Measurements from ENCODE around the gene BCL11B.

BCL11B gene

GRCh38 chr14:99250636-99251208 is 21.3 kb downstream of the BCL11B start:
- Mint-ChIP-seq H3K9me3 (no peaks in the 10 kb centered on the region), H3K4me3 (peak overlapping the region; percentile 62), H3K27me3 (no peaks in the 10 kb centered on the region), H3K27ac (peak overlapping the region; percentile 97), H3K4me1 (peaks cover 90% of the 10 kb centered on the region), H3K36me3 (peaks cover 76% of the 10 kb centered on the region)
- CTCF ChIA-PET = no interaction called here
- peak; percentile 51 for DNase-seq

DNA sequence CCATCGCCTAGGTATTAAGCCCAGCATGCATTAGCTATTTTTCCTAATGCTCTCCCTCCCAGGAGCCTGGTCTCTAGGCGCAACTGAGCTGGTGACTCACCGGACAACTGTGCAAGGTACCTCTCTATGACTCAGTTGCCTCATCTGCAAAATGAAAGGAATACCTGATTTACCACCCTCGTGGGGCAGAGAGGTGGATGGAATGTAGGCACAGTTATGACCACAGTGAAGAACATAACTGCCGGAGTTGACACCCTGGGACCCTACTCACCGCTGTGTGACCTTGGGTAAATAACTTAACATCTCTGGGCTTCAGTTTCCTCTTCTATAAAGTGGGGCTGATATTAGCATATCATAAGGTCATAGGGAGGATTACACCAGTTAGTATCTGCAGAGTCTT is 22.6 kb downstream of the BCL11B start:
- H3K4me1 Mint-ChIP-seq = peaks cover 86% of the 10 kb centered on the region
- CTCF ChIA-PET = interaction anchor here (0.9 to 1.6 kb wide), 2 partner anchors 12 to 52 kb away, joined by 3 to 4 read pairs; no protein-coding TSS in a partner anchor

GRCh38 chr14:99248761-99249171 is 23.2 kb downstream of the BCL11B start:
- CTCF ChIA-PET = interaction anchor here (0.7 to 8.9 kb wide), 4 partner anchors 12 to 42 kb away, joined by 3 to 65 read pairs (median 4); no protein-coding TSS in a partner anchor
- peak; percentile 49 for DNase-seq
- Mint-ChIP-seq H3K27me3 (no peaks in the 10 kb centered on the region), H3K9me3 (no peaks in the 10 kb centered on the region), H3K27ac (peak overlapping the region; percentile 97), H3K4me3 (peak overlapping the region; percentile 81), H3K4me1 (peaks cover 86% of the 10 kb centered on the region), H3K36me3 (peaks cover 76% of the 10 kb centered on the region)

More for the DNA sequence above, 22.6 kb downstream of the BCL11B start:
- H3K4me3 Mint-ChIP-seq = peak overlapping the region; percentile 64
- no peaks in the 10 kb centered on the region for H3K27me3 Mint-ChIP-seq
- H3K36me3 Mint-ChIP-seq = peaks cover 74% of the 10 kb centered on the region
- peak overlapping the region; percentile 97 for H3K27ac Mint-ChIP-seq
- no peaks in the 10 kb centered on the region for H3K9me3 Mint-ChIP-seq
- no peak for DNase-seq

DNA sequence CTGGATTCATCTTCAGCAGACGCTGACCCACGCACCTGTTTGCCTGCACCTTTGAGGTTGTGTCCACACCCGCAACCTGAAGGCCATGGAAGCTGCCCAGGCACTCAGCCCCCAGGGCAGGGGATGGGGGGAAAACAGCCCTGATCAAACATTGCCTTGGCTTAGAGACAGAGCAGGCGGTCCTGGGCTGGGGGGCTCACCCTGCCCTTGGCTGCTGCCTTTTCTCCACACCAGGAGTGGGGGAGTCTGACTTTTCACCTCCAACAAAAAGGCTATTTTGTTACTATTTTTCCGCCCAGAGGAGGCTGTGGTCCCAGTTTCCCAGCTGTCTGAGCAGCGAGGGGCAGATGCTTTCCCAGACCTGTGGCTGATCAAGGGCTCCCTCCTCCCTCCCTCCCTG is 24.2 kb downstream of the BCL11B start:
- Mint-ChIP-seq H3K27me3 (no peaks in the 10 kb centered on the region), H3K27ac (peak overlapping the region; percentile 97), H3K36me3 (peaks cover 74% of the 10 kb centered on the region), H3K4me3 (peak overlapping the region; percentile 81), H3K4me1 (peaks cover 86% of the 10 kb centered on the region), H3K9me3 (no peaks in the 10 kb centered on the region)
- CTCF ChIA-PET = interaction anchor here (0.8 to 8.9 kb wide), 2 partner anchors 19 kb away, joined by 3 to 65 read pairs; no protein-coding TSS in a partner anchor
- no peak for DNase-seq

DNA sequence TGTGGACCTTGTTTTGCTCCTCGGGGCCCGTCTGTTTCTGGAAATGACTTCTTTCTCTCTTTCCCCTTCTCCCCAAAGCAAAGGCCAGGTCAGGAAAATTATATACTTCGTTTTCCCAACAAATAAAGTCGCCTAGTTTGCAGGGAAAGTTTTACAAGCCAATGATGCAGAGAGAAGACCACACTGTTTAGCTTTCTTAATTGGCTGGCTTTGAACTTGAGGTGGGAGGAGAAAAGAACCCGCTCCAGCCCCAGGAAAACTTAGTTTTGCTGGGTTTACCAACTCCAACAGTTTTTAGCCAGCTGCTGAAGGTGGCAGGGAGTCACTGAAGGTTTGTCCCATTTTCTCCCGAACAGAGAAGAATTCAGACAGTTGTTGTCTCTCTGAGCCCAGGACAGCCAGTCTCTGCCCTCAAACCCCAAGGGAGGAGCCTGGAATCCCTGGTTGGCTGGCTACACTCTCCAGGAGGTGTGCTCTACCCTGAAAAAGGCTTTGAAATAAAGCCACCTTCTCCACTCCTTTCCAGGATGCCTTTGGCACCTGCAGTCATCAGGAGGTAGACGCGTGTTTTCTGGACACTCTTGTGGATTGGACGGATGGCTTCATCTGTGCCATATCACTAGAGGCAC is 24.8 kb downstream of the BCL11B start:
- DNase-seq = no peak
- H3K27ac Mint-ChIP-seq = peak overlapping the region; percentile 97
- no peaks in the 10 kb centered on the region for H3K9me3 Mint-ChIP-seq
- peaks cover 86% of the 10 kb centered on the region for H3K4me1 Mint-ChIP-seq
- CTCF ChIA-PET = interaction anchor here (0.8 to 8.9 kb wide), 3 partner anchors 15 to 20 kb away, joined by 3 to 65 read pairs (median 3); no protein-coding TSS in a partner anchor
- H3K36me3 Mint-ChIP-seq = peaks cover 73% of the 10 kb centered on the region
- H3K4me3 Mint-ChIP-seq = peak overlapping the region; percentile 81
- no peaks in the 10 kb centered on the region for H3K27me3 Mint-ChIP-seq

GRCh38 chr14:99246536-99247097 is 25.4 kb downstream of the BCL11B start:
- H3K27ac Mint-ChIP-seq = peak overlapping the region; percentile 97
- H3K27me3 Mint-ChIP-seq = no peaks in the 10 kb centered on the region
- H3K4me1 Mint-ChIP-seq = peaks cover 86% of the 10 kb centered on the region
- CTCF ChIA-PET = interaction anchor here (0.8 to 8.9 kb wide), 3 partner anchors 14 to 20 kb away, joined by 3 to 65 read pairs (median 3); no protein-coding TSS in a partner anchor
- peak; percentile 81 for DNase-seq
- H3K4me3 Mint-ChIP-seq = peak overlapping the region; percentile 81
- peaks cover 73% of the 10 kb centered on the region for H3K36me3 Mint-ChIP-seq
- no peaks in the 10 kb centered on the region for H3K9me3 Mint-ChIP-seq

DNA sequence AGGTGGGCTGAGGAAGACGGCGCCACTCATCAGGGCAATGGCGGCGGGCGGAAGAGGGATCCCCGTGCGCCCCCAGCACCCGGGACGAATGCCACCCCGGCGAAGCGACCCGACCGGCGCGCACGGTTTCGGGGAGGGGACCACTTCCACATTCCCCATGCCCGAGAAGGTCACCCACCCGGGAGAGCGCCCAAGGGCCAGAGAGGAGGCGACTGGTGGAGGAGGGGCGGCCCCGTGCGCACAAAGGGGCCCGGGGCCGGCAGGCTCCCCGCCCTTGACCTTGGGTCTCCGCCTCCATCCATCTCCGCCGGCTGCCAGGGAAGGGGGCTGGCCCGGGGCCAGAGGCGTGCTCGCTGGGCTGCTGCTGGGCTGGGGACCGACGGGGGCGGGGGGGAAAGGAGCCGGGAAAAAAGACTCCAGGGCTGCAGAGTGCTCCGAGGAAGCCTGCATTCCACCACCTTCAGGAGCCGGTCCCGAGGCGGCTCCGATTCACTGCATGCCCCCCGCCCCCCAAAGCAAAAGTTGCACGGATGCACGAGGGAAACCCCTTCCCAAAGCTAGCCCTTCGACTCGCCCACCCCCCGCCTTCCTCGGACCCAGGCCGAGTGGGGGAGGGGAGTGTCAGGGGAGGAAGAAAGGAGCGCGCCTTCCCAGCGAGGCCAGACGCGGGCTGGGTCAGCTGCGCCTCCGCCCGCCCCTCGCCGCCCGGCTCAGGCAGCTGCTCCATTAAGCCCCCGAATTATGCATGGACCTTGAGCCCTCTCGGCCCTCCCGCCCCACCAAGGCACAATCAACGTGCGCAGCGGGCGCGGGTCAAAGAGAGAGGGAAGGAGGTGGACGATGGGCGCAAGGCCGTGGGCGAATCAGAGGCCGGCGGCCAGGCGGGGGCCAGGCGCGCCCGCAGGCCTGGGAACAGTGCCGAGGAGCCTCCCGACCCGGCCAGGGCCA is 26.2 kb downstream of the BCL11B start:
- peak overlapping the region; percentile 97 for H3K27ac Mint-ChIP-seq
- no peaks in the 10 kb centered on the region for H3K27me3 Mint-ChIP-seq
- H3K4me3 Mint-ChIP-seq = peak overlapping the region; percentile 81

GRCh38 chr14:99244941-99245563 is 26.9 kb downstream of the BCL11B start:
- Mint-ChIP-seq H3K4me1 (peaks cover 86% of the 10 kb centered on the region), H3K9me3 (no peaks in the 10 kb centered on the region), H3K36me3 (peaks cover 73% of the 10 kb centered on the region), H3K4me3 (peak overlapping the region; percentile 81), H3K27me3 (no peaks in the 10 kb centered on the region), H3K27ac (peak overlapping the region; percentile 97)
- DNase-seq = no peak
- CTCF ChIA-PET = interaction anchor here (1.1 to 8.9 kb wide), 4 partner anchors 11 to 57 kb away, joined by 4 to 65 read pairs (median 4); no protein-coding TSS in a partner anchor

More for the DNA sequence above, 26.2 kb downstream of the BCL11B start:
- DNase-seq = no peak
- Mint-ChIP-seq H3K36me3 (peaks cover 72% of the 10 kb centered on the region), H3K4me1 (peaks cover 86% of the 10 kb centered on the region), H3K9me3 (no peaks in the 10 kb centered on the region)
- CTCF ChIA-PET = interaction anchor here (0.8 to 8.9 kb wide), 5 partner anchors 12 to 58 kb away, joined by 3 to 65 read pairs (median 4); no protein-coding TSS in a partner anchor

GRCh38 chr14:99244367-99244901 is 27.6 kb downstream of the BCL11B start:
- H3K27ac Mint-ChIP-seq = peak overlapping the region; percentile 97
- peaks cover 88% of the 10 kb centered on the region for H3K4me1 Mint-ChIP-seq
- H3K27me3 Mint-ChIP-seq = no peaks in the 10 kb centered on the region
- CTCF ChIA-PET = interaction anchor here (1.1 to 8.9 kb wide), 5 partner anchors 9 to 57 kb away, joined by 4 to 65 read pairs (median 5); no protein-coding TSS in a partner anchor
- no peaks in the 10 kb centered on the region for H3K9me3 Mint-ChIP-seq
- H3K36me3 Mint-ChIP-seq = peaks cover 75% of the 10 kb centered on the region
- H3K4me3 Mint-ChIP-seq = peak overlapping the region; percentile 81
- DNase-seq = no peak

- CTCF ChIA-PET = interaction anchor here (1.2 to 8.9 kb wide), 6 partner anchors 11 to 1105 kb away, joined by 4 to 65 read pairs (median 9); no protein-coding TSS in a partner anchor
- H3K36me3 Mint-ChIP-seq = peaks cover 75% of the 10 kb centered on the region
- peaks cover 88% of the 10 kb centered on the region for H3K4me1 Mint-ChIP-seq
- no peaks in the 10 kb centered on the region for H3K9me3 Mint-ChIP-seq
- DNase-seq = peak; percentile 64
- peak overlapping the region; percentile 97 for H3K27ac Mint-ChIP-seq
- H3K4me3 Mint-ChIP-seq = peak overlapping the region; percentile 81
- no peaks in the 10 kb centered on the region for H3K27me3 Mint-ChIP-seq
Measured at GRCh38 chr14:99242816-99243721, 28.9 kb downstream of the BCL11B start.

DNA sequence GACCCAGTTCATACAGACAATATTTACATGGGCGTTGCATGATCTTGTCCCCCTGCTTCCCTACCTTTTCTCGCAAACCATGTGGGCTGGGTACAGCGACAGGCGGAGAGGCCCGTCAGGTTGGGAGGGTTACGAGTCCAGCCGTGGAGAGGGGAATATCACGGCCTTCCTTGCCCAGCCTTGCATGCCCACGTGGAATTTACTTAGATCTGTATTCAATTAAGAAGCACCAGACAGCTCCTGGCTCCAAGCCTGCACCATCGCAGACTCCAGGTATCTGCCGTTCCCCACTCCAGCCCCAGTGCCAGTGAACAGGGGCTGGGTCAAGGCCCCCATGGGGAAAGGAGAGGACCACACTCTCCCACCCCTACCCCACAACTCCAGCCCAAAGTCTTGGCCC is 29.8 kb downstream of the BCL11B start:
- Mint-ChIP-seq H3K36me3 (peaks cover 75% of the 10 kb centered on the region), H3K27me3 (no peaks in the 10 kb centered on the region), H3K4me1 (peaks cover 88% of the 10 kb centered on the region), H3K9me3 (no peaks in the 10 kb centered on the region), H3K4me3 (peak overlapping the region; percentile 81), H3K27ac (peak overlapping the region; percentile 97)
- DNase-seq = no peak
- CTCF ChIA-PET = interaction anchor here (1.1 to 8.9 kb wide), 8 partner anchors 10 to 1104 kb away, joined by 3 to 65 read pairs (median 6); no protein-coding TSS in a partner anchor

Measured in activated naive CD4-positive, alpha-beta T cell treated with anti-CD3 and anti-CD28 coated beads, Interleukin-2, amount 10 ng/mL, durations not matched to agents 7 days and 5 days (primary cell).